ENCODE data around the gene ZFAND3. TPM values are rescaled to one million over a fixed set of nuclear protein-coding genes. Genes with fewer than 3 reads are reported as not detected.

Gene ZFAND3
- total RNA-seq, 2 donors from 2014 or later, result 26.1 to 32.0 TPM

GRCh38 chr6:37787216-37787615 is 32.3 kb upstream of the ZFAND3 start:
- no peaks in the 10 kb centered on the region for H3K36me3 Mint-ChIP-seq (ENCODE audit: low read depth)

GRCh38 chr6:37788259-37788658 is 31.3 kb upstream of the ZFAND3 start:
- H3K27ac Mint-ChIP-seq, result no peak overlapping the region
- H3K27me3 Mint-ChIP-seq, result peaks cover 25% of the 10 kb centered on the region
- ATAC-seq (replicated peaks), result no peak
- peaks cover 20% of the 10 kb centered on the region for H3K4me1 Mint-ChIP-seq
- no peaks in the 10 kb centered on the region for H3K9me3 Mint-ChIP-seq
- H3K36me3 Mint-ChIP-seq (ENCODE audit: low read depth), result no peaks in the 10 kb centered on the region
- no peak overlapping the region for H3K4me3 Mint-ChIP-seq

More at GRCh38 chr6:37787216-37787615, 32.3 kb upstream of the ZFAND3 start:
- H3K27ac Mint-ChIP-seq, result no peak overlapping the region
- peaks cover 20% of the 10 kb centered on the region for H3K4me1 Mint-ChIP-seq
- no peak for ATAC-seq (replicated peaks)
- no peak overlapping the region for H3K4me3 Mint-ChIP-seq
- H3K27me3 Mint-ChIP-seq, result peaks cover 29% of the 10 kb centered on the region
- H3K9me3 Mint-ChIP-seq, result no peaks in the 10 kb centered on the region

- peak; percentile 100 for ATAC-seq (replicated peaks)
- Mint-ChIP-seq H3K4me1 (peaks cover 10% of the 10 kb centered on the region), H3K36me3 (ENCODE audit: low read depth) (no peaks in the 10 kb centered on the region), H3K27ac (peak overlapping the region; percentile 39), H3K4me3 (no peak overlapping the region), H3K27me3 (no peaks in the 10 kb centered on the region), H3K9me3 (no peaks in the 10 kb centered on the region)
Observed at GRCh38 chr6:37791156-37791919, 28.2 kb upstream of the ZFAND3 start.

GRCh38 chr6:37792457-37793033 is 27.0 kb upstream of the ZFAND3 start:
- Mint-ChIP-seq H3K4me1 (peaks cover 10% of the 10 kb centered on the region), H3K4me3 (no peak overlapping the region), H3K9me3 (no peaks in the 10 kb centered on the region), H3K27me3 (no peaks in the 10 kb centered on the region), H3K36me3 (ENCODE audit: low read depth) (no peaks in the 10 kb centered on the region), H3K27ac (no peak overlapping the region)
- ATAC-seq (replicated peaks), result no peak

- no peak overlapping the region for H3K27ac Mint-ChIP-seq
- ATAC-seq (replicated peaks), result no peak
- H3K4me3 Mint-ChIP-seq, result no peak overlapping the region
- H3K27me3 Mint-ChIP-seq, result no peaks in the 10 kb centered on the region
- no peaks in the 10 kb centered on the region for H3K36me3 Mint-ChIP-seq (ENCODE audit: low read depth)
- H3K9me3 Mint-ChIP-seq, result no peaks in the 10 kb centered on the region
- peaks cover 10% of the 10 kb centered on the region for H3K4me1 Mint-ChIP-seq
Observed at GRCh38 chr6:37793067-37793466, 26.5 kb upstream of the ZFAND3 start.

GRCh38 chr6:37794825-37795224 is 24.7 kb upstream of the ZFAND3 start:
- no peaks in the 10 kb centered on the region for H3K9me3 Mint-ChIP-seq
- H3K27ac Mint-ChIP-seq, result no peak overlapping the region
- no peaks in the 10 kb centered on the region for H3K27me3 Mint-ChIP-seq
- no peak for ATAC-seq (replicated peaks)
- no peaks in the 10 kb centered on the region for H3K36me3 Mint-ChIP-seq (ENCODE audit: low read depth)
- H3K4me3 Mint-ChIP-seq, result no peak overlapping the region
- H3K4me1 Mint-ChIP-seq, result peaks cover 10% of the 10 kb centered on the region

- Mint-ChIP-seq H3K36me3 (ENCODE audit: low read depth) (no peaks in the 10 kb centered on the region), H3K27ac (no peak overlapping the region), H3K27me3 (no peaks in the 10 kb centered on the region), H3K9me3 (no peaks in the 10 kb centered on the region), H3K4me1 (peaks cover 7% of the 10 kb centered on the region), H3K4me3 (no peak overlapping the region)
- ATAC-seq (replicated peaks), result no peak
Observed at GRCh38 chr6:37798436-37799262, 20.9 kb upstream of the ZFAND3 start.

GRCh38 chr6:37799263-37799644 is 20.3 kb upstream of the ZFAND3 start:
- H3K27me3 Mint-ChIP-seq, result no peaks in the 10 kb centered on the region
- ATAC-seq (replicated peaks), result no peak
- no peak overlapping the region for H3K27ac Mint-ChIP-seq
- no peaks in the 10 kb centered on the region for H3K9me3 Mint-ChIP-seq
- peaks cover 7% of the 10 kb centered on the region for H3K4me1 Mint-ChIP-seq
- no peak overlapping the region for H3K4me3 Mint-ChIP-seq
- no peaks in the 10 kb centered on the region for H3K36me3 Mint-ChIP-seq (ENCODE audit: low read depth)

- no peaks in the 10 kb centered on the region for H3K36me3 Mint-ChIP-seq (ENCODE audit: low read depth)
- no peak overlapping the region for H3K4me3 Mint-ChIP-seq
- H3K9me3 Mint-ChIP-seq, result no peaks in the 10 kb centered on the region
- no peak for ATAC-seq (replicated peaks)
- no peaks in the 10 kb centered on the region for H3K27me3 Mint-ChIP-seq
- peak overlapping the region; percentile 65 for H3K27ac Mint-ChIP-seq
- peaks cover 7% of the 10 kb centered on the region for H3K4me1 Mint-ChIP-seq
Observed at GRCh38 chr6:37800703-37801604, 18.6 kb upstream of the ZFAND3 start.

- peak; percentile 46 for ATAC-seq (replicated peaks)
- Mint-ChIP-seq H3K27ac (peak overlapping the region; percentile 65), H3K9me3 (no peaks in the 10 kb centered on the region), H3K4me3 (no peak overlapping the region), H3K36me3 (ENCODE audit: low read depth) (no peaks in the 10 kb centered on the region), H3K4me1 (peaks cover 7% of the 10 kb centered on the region), H3K27me3 (no peaks in the 10 kb centered on the region)
Observed at GRCh38 chr6:37801605-37801940, 18.0 kb upstream of the ZFAND3 start.

- Mint-ChIP-seq H3K4me3 (no peak overlapping the region), H3K9me3 (no peaks in the 10 kb centered on the region), H3K27ac (no peak overlapping the region), H3K4me1 (peaks cover 7% of the 10 kb centered on the region), H3K36me3 (ENCODE audit: low read depth) (no peaks in the 10 kb centered on the region), H3K27me3 (no peaks in the 10 kb centered on the region)
- ATAC-seq (replicated peaks), result no peak
Observed at GRCh38 chr6:37802810-37803209, 16.7 kb upstream of the ZFAND3 start.

- ATAC-seq (replicated peaks), result no peak
- H3K4me3 Mint-ChIP-seq, result no peak overlapping the region
- no peaks in the 10 kb centered on the region for H3K9me3 Mint-ChIP-seq
- no peaks in the 10 kb centered on the region for H3K27me3 Mint-ChIP-seq
- H3K4me1 Mint-ChIP-seq, result peaks cover 7% of the 10 kb centered on the region
- H3K27ac Mint-ChIP-seq, result no peak overlapping the region
- no peaks in the 10 kb centered on the region for H3K36me3 Mint-ChIP-seq (ENCODE audit: low read depth)
Observed at GRCh38 chr6:37804586-37804985, 14.9 kb upstream of the ZFAND3 start.

- peaks cover 5% of the 10 kb centered on the region for H3K4me1 Mint-ChIP-seq
- ATAC-seq (replicated peaks), result no peak
- no peaks in the 10 kb centered on the region for H3K36me3 Mint-ChIP-seq (ENCODE audit: low read depth)
- H3K4me3 Mint-ChIP-seq, result no peak overlapping the region
- H3K27ac Mint-ChIP-seq, result no peak overlapping the region
- H3K27me3 Mint-ChIP-seq, result no peaks in the 10 kb centered on the region
- no peaks in the 10 kb centered on the region for H3K9me3 Mint-ChIP-seq
Observed at GRCh38 chr6:37806213-37806612, 13.3 kb upstream of the ZFAND3 start.

- Mint-ChIP-seq H3K27ac (no peak overlapping the region), H3K27me3 (no peaks in the 10 kb centered on the region), H3K4me3 (no peak overlapping the region), H3K4me1 (no peaks in the 10 kb centered on the region), H3K36me3 (ENCODE audit: low read depth) (no peaks in the 10 kb centered on the region), H3K9me3 (no peaks in the 10 kb centered on the region)
- ATAC-seq (replicated peaks), result no peak
Observed at GRCh38 chr6:37807656-37808055, 11.9 kb upstream of the ZFAND3 start.

Data from activated T-helper 17 cell treated with anti-CD3 and anti-CD28 coated beads, Interleukin-2, amount 50 U/mL, for 72 hours (primary cell).